Transverse colon (tissue), 4 donors: ENCODE data around the gene MAPKBP1.
A peak's percentile ranks its signal among the peaks of the same experiment; 100 is the strongest.

Experiments used
- EP300 ChIP-seq: sonication (generic); formaldehyde crosslinking; IDR thresholded peaks from one replicate; pipeline ENCODE4 v1.6.1; 2017; ENCODE audit warnings: antibody characterized with exemption, low read depth
- POLR2A ChIP-seq: fragments of 450-650 bp; IDR thresholded peaks from one replicate; pipeline ENCODE4 v1.6.1; 2016; ENCODE audit warnings: antibody characterized with exemption, mild to moderate bottlenecking, moderate library complexity
- POLR2AphosphoS5 ChIP-seq, 3 donors: sonication (generic); formaldehyde crosslinking; IDR thresholded peaks; one replicate each; pipeline ENCODE4 v1.6.1; 2016; ENCODE audit warnings: antibody characterized with exemption in 3 of 3
- TF ChIP-seq, protein P1 (sequence below), 5 experiments: fragments of 200-600 bp in 3 of 5; fragments of 450-650 bp in 2 of 5; sonication (generic) in 3 of 5; IDR thresholded peaks; 1 replicate in 2 of 5; 2 replicates in 3 of 5; pipeline ENCODE4 v1.5.1; 2016 to 2017; ENCODE audit warnings: antibody characterized with exemption in 5 of 5, inconsistent platforms in 3 of 5, mild to moderate bottlenecking in 2 of 5, moderate library complexity in 1 of 5

DNA sequence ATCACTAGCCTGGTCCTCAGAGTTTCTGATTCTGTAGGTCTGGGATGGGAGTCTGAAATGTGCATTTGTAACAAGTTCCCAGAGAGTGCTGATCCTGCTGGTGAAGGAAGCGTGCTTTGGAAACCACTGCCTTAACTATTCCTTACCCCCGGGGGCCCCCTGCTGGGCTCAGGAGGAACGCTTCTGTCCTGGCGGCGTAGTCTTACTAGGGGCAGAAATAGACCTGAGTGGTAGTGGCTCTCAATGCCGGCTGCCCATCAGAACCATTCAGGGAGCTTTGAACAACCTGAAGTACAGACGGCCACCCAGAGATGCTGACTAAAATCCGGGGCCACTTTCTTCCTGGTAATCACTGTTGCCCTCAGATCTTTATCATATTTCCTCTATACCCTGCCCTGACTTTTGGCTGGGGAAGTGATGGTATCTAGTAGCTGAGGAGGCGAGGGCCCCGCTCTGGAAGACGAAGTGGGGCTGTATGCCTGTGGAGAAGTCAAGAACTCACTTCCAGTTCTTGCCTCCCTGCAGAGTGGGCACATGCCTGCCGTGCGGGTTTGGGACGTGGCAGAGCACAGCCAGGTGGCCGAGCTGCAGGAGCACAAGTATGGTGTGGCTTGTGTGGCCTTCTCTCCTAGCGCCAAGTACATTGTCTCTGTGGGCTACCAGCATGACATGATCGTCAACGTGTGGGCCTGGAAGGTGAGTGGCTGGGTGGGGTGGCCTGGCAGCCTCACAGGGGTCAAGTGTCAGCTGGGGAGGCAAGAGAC lies 37.3 kb downstream of the MAPKBP1 start:
- TF ChIP-seq POLR2A (no peak), EP300 (no peak), POLR2AphosphoS5 (IDR thresholded peaks at IDR 0.05) (no peak)
- TF ChIP-seq, protein P1, sequence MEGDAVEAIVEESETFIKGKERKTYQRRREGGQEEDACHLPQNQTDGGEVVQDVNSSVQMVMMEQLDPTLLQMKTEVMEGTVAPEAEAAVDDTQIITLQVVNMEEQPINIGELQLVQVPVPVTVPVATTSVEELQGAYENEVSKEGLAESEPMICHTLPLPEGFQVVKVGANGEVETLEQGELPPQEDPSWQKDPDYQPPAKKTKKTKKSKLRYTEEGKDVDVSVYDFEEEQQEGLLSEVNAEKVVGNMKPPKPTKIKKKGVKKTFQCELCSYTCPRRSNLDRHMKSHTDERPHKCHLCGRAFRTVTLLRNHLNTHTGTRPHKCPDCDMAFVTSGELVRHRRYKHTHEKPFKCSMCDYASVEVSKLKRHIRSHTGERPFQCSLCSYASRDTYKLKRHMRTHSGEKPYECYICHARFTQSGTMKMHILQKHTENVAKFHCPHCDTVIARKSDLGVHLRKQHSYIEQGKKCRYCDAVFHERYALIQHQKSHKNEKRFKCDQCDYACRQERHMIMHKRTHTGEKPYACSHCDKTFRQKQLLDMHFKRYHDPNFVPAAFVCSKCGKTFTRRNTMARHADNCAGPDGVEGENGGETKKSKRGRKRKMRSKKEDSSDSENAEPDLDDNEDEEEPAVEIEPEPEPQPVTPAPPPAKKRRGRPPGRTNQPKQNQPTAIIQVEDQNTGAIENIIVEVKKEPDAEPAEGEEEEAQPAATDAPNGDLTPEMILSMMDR (IDR thresholded peaks at IDR 0.05) = peak; percentile 81 to 90 (median 87)
